ENCODE data around the gene HNRNPAB. TPM values are rescaled to one million over a fixed set of nuclear protein-coding genes. Genes with fewer than 3 reads are reported as not detected.

The HNRNPAB gene
- total RNA-seq = 30.0 and 44.9 TPM in 2 replicates

DNA sequence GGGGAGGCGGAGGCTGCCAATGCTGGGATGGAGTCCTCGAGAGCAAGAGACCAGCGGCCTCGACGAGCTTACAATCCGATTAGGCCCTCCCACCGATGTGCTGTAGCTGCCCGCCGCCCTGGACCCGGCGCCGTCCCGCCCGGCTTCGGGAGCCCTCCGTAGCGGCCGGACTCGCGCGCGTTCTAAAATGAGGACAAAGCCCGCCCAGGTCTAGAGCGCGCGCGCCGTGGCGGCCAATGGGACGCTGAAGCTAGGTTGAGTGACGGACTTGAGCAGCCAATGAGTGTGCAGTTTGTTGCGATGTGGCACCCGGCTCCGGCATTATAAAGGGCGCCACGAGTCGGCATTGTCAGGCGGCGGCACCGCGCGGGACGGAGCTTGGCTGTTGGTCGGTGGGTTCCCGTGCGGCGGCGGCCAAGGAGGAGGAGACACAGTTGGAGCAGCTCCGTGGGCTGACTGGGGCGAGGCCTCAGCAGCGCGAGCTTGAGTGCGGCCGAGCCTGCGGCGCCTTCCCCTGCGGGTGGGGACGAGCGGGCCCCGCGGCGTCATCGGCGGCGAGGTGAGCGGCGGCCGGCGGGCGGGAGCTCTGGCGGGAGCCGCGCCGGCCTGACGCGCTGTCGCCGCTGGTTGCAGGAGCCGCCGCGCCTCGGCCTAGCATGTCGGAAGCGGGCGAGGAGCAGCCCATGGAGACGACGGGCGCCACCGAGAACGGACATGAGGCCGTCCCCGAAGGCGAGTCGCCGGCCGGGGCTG, at the start of gene HNRNPAB:
TSS of gene HNRNPAB (plus strand) at position 352 of the 753 bp plus-strand sequence. CDS start at position 657, 305 bp downstream.

DNA sequence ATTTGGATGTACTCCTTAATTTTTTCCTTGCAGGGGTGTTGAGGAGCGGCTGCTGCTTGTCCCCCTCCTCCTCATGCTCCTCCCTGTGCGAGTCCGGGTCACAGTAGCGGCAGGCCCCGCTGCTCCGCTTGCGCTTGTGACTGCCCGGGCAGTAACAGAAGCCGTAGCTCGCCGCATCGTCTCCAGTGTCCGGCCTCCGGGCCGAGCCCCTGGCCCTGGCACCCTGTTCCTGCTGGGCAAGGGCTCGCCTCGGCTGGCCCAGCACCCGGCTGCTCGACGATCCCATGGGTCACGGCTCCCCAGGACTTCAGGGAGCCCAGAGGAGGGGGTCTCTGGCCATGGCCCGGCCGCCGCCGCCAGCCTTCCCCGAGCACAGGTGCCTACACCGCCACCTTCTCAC, 17.3 kb upstream of the HNRNPAB start, which contains the start of gene GMCL2:
TSS of gene GMCL2 (minus strand) at position 358 of the 400 bp plus-strand sequence. CDS start at position 286, 72 bp downstream.

DNA sequence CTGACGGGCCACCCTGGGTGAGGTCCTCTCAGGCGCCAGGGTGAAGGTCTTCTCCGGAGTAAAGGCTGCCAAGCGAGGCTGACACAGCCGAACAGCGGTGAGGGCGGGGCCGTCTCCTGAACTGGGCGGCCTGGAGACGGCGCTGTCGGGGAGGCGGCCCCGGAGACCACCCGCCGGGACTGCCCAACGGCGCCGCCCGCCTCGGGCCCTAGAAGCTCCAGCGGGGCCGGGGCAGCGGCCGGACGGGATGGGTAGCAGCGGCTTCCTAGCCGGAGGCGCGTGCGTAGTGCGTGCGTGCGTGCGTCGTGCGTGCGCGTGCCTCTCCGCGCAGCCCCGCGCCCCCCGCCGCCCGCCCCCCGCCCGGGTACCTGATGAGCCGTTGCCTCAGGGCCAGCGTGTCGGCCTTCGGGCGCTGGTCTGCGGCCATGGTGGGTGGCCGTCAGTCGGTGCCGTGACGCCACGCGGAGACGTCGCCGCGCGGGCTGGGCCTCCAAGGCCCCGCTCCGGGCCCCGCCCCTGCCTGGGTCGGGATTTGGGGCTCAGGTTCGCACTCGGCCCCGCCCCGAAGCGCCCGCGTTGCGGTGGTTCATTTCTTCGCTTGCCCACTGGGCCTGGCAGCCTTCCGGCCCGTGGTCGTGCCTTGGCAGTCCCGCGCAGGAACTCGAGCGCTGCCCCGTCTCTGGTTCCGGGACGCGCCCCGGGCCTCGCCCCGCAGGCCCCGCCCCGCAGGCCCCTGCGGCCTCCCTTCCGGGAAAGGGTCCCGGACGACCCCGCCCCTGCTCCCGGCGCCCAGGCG, 28.0 kb downstream of the HNRNPAB start, which contains the start of gene PHYKPL:
TSS of gene PHYKPL (minus strand) at position 679 of the 796 bp plus-strand sequence. CDS start at position 427, 252 bp downstream.

Other genes starting within 250 kb of the HNRNPAB start
- gene PROP1, start 208.3 kb upstream of the HNRNPAB start, total RNA-seq = not detected in 2 replicates
- 0.71 and 0.83 TPM in 2 replicates for gene N4BP3, start 91.0 kb upstream of the HNRNPAB start, total RNA-seq
- gene RMND5B, start 73.5 kb upstream of the HNRNPAB start, total RNA-seq = 17.6 and 20.6 TPM in 2 replicates
- 91.4 and 95.0 TPM in 2 replicates for gene NHP2, start 50.6 kb upstream of the HNRNPAB start, total RNA-seq
- not detected in 2 replicates for gene GMCL2, start 17.2 kb upstream of the HNRNPAB start, total RNA-seq
- 29.7 and 32.9 TPM in 2 replicates for gene PHYKPL, start 28.3 kb downstream of the HNRNPAB start, total RNA-seq